Dendritic cell treated with granulocyte-macrophage colony-stimulating factor and Interleukin-4, amounts not matched to agents 40 ng/mL and 50 ng/mL, for 4 days (primary cell): ENCODE measurements around the gene TMTC3.
"Not testable (repeated sequence)": the region's sequence is repeated elsewhere in the genome, so short reads cannot be mapped to it uniquely, and the experiment has no call there.

Experiments used
- H3K27ac Mint-ChIP-seq: one replicate; pipeline ENCODE4 v1.8.0; 2022; ENCODE audit warnings: mild to moderate bottlenecking, mixed read lengths
- H3K27me3 Mint-ChIP-seq: one replicate; pipeline ENCODE4 v1.8.0; 2022; ENCODE audit warnings: mild to moderate bottlenecking, mixed read lengths
- H3K36me3 Mint-ChIP-seq: one replicate; pipeline ENCODE4 v1.8.0; 2022; ENCODE audit warnings: low read depth, mixed read lengths
- H3K4me1 Mint-ChIP-seq: one replicate; pipeline ENCODE4 v1.8.0; 2022; ENCODE audit warnings: low read depth, mixed read lengths
- H3K4me3 Mint-ChIP-seq: one replicate; pipeline ENCODE4 v1.8.0; 2022; ENCODE audit warnings: mild to moderate bottlenecking, moderate library complexity, mixed read lengths
- H3K9me3 Mint-ChIP-seq: one replicate; pipeline ENCODE4 v1.8.0; 2022; ENCODE audit warnings: mixed read lengths
- intact Hi-C: fragments of 100-400 bp; cut with micrococcal nuclease; formaldehyde crosslinking; loops from one replicate; pipeline ENCODE4 v1.15.0; 2022

TMTC3 gene

GRCh38 chr12:88182416-88182815, 40.3 kb downstream of the TMTC3 start:
- Mint-ChIP-seq H3K4me1 (no peaks in the 10 kb centered on the region), H3K36me3 (peaks cover 35% of the 10 kb centered on the region), H3K27me3 (no peaks in the 10 kb centered on the region), H3K4me3 (no peak overlapping the region), H3K27ac (no peak overlapping the region), H3K9me3 (no peaks in the 10 kb centered on the region)
- intact Hi-C loops = no loop called here

DNA sequence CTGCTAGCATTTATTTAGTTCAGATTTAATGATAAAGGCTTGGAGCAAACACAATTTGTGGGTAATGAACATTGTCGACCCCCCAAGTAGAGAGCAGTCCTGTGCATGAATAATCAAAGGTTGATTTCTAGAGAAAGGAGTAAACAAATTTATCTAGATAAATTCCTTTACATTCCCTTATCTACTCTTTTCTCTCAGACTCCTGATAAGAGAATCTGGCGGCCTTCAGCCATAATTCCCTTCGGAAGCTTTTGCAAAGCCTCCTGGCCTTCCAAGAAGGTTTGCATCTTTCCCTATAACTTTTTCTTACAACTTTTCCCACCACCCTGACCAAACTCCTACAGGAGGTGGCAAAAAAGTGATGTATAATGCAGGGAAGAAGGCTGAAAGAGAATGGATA, 42.1 kb downstream of the TMTC3 start:
- Mint-ChIP-seq H3K27ac (no peak overlapping the region), H3K36me3 (peaks cover 24% of the 10 kb centered on the region), H3K9me3 (no peaks in the 10 kb centered on the region), H3K4me3 (no peak overlapping the region), H3K27me3 (no peaks in the 10 kb centered on the region), H3K4me1 (no peaks in the 10 kb centered on the region)
- intact Hi-C loops = no loop called here

GRCh38 chr12:88185279-88185678, 43.2 kb downstream of the TMTC3 start:
- Mint-ChIP-seq H3K27me3 (no peaks in the 10 kb centered on the region), H3K4me1 (no peaks in the 10 kb centered on the region), H3K9me3 (no peaks in the 10 kb centered on the region), H3K36me3 (peaks cover 13% of the 10 kb centered on the region), H3K27ac (no peak overlapping the region), H3K4me3 (no peak overlapping the region)
- intact Hi-C loops = no loop called here

DNA sequence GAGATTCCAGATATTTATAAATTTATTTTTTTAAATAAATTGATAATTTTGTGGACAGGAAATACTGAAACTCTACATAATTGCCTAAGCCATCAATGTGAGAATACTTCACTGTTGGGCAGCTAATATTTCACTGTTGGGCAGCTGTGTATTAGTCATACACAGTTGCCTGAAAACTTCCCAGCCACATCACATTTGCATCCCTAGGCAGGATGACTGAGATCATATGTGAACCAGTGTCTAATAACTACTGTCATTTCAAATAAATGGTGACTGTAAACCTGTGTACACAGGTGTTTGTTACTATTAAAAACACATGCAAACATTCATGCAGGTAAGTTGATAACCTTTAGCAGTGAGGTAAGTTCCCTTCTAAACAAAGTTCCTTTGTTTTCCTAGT, 43.9 kb downstream of the TMTC3 start:
- Mint-ChIP-seq H3K4me3 (no peak overlapping the region), H3K27ac (no peak overlapping the region), H3K9me3 (no peaks in the 10 kb centered on the region), H3K36me3 (peaks cover 6% of the 10 kb centered on the region), H3K27me3 (no peaks in the 10 kb centered on the region), H3K4me1 (no peaks in the 10 kb centered on the region)
- intact Hi-C loops = no loop called here

GRCh38 chr12:88187571-88187970, 45.5 kb downstream of the TMTC3 start:
- no peaks in the 10 kb centered on the region for H3K4me1 Mint-ChIP-seq

GRCh38 chr12:88188180-88188579, 46.1 kb downstream of the TMTC3 start:
- no peaks in the 10 kb centered on the region for H3K4me1 Mint-ChIP-seq
- peaks cover 6% of the 10 kb centered on the region for H3K36me3 Mint-ChIP-seq
- no peak overlapping the region for H3K4me3 Mint-ChIP-seq
- H3K27ac Mint-ChIP-seq = no peak overlapping the region
- intact Hi-C loops = no loop called here
- H3K9me3 Mint-ChIP-seq = no peaks in the 10 kb centered on the region
- H3K27me3 Mint-ChIP-seq = no peaks in the 10 kb centered on the region

More at GRCh38 chr12:88187571-88187970, 45.5 kb downstream of the TMTC3 start:
- H3K4me3 Mint-ChIP-seq = no peak overlapping the region
- H3K27me3 Mint-ChIP-seq = no peaks in the 10 kb centered on the region
- H3K9me3 Mint-ChIP-seq = no peaks in the 10 kb centered on the region
- intact Hi-C loops = no loop called here
- H3K36me3 Mint-ChIP-seq = peaks cover 6% of the 10 kb centered on the region
- H3K27ac Mint-ChIP-seq = no peak overlapping the region

- intact Hi-C loops = no loop called here
- H3K27me3 Mint-ChIP-seq = no peaks in the 10 kb centered on the region
- no peak overlapping the region for H3K27ac Mint-ChIP-seq
- H3K36me3 Mint-ChIP-seq = peaks cover 32% of the 10 kb centered on the region
- H3K9me3 Mint-ChIP-seq = no peaks in the 10 kb centered on the region
- H3K4me3 Mint-ChIP-seq = no peak overlapping the region
- H3K4me1 Mint-ChIP-seq = no peaks in the 10 kb centered on the region
Observed at GRCh38 chr12:88192426-88192825, 50.3 kb downstream of the TMTC3 start.

GRCh38 chr12:88194868-88195267, 52.8 kb downstream of the TMTC3 start:
- Mint-ChIP-seq H3K27me3 (no peaks in the 10 kb centered on the region), H3K36me3 (peaks cover 32% of the 10 kb centered on the region), H3K27ac (no peak overlapping the region), H3K4me3 (no peak overlapping the region), H3K9me3 (no peaks in the 10 kb centered on the region), H3K4me1 (no peaks in the 10 kb centered on the region)
- intact Hi-C loops = no loop called here

- peaks cover 16% of the 10 kb centered on the region for H3K9me3 Mint-ChIP-seq
- peaks cover 13% of the 10 kb centered on the region for H3K36me3 Mint-ChIP-seq
- no peak overlapping the region for H3K4me3 Mint-ChIP-seq
- intact Hi-C loops = no loop called here
- no peak overlapping the region for H3K27ac Mint-ChIP-seq
- H3K27me3 Mint-ChIP-seq = no peaks in the 10 kb centered on the region
- no peaks in the 10 kb centered on the region for H3K4me1 Mint-ChIP-seq
Observed at GRCh38 chr12:88200029-88200428, 57.9 kb downstream of the TMTC3 start.

DNA sequence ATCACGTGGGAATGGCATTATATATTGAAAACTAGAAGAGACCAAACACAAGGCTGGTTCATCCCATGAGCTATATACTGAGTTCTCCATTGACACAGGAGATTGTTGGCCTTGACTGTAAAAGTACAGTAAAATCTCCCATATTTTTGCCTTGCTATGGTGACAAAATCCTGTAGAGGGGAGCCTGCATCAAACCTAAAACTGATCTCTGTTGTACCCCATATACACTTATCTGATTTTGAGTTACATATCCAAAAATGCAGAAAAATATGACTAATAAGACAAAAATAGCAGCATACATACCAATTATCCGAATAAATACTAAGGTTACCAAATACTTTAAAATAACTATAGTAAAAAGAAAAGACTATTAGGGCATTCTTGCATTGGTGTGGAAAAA, 60.4 kb downstream of the TMTC3 start:
- H3K9me3 Mint-ChIP-seq = peaks cover 34% of the 10 kb centered on the region
- H3K4me3 Mint-ChIP-seq = no peak overlapping the region
- no peaks in the 10 kb centered on the region for H3K27me3 Mint-ChIP-seq
- no peaks in the 10 kb centered on the region for H3K36me3 Mint-ChIP-seq
- no peak overlapping the region for H3K27ac Mint-ChIP-seq
- intact Hi-C loops = no loop called here
- H3K4me1 Mint-ChIP-seq = peaks cover 8% of the 10 kb centered on the region

DNA sequence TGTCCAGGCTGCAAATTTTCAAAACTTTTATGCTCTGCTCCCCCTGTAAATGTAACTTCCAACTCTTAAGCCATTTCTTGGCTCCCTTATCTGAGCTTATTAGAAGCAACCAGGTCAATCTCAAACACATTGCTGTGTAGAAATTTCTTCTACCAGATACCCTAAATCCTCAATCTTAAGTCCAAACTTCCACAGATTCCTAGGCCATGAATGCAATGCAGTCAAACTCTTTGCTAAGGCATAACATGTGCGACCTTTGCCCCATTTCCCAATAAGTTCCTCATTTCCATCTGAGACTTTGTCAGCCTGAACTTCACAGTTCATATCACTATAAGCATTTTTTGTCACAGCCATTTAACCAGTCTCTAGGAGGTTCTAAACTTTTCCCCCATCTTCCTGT, 64.5 kb downstream of the TMTC3 start:
- Mint-ChIP-seq H3K4me3 (no peak overlapping the region), H3K27ac (no peak overlapping the region), H3K27me3 (no peaks in the 10 kb centered on the region), H3K9me3 (peaks cover 64% of the 10 kb centered on the region), H3K36me3 (no peaks in the 10 kb centered on the region), H3K4me1 (peaks cover 8% of the 10 kb centered on the region)
- intact Hi-C loops = no loop called here

DNA sequence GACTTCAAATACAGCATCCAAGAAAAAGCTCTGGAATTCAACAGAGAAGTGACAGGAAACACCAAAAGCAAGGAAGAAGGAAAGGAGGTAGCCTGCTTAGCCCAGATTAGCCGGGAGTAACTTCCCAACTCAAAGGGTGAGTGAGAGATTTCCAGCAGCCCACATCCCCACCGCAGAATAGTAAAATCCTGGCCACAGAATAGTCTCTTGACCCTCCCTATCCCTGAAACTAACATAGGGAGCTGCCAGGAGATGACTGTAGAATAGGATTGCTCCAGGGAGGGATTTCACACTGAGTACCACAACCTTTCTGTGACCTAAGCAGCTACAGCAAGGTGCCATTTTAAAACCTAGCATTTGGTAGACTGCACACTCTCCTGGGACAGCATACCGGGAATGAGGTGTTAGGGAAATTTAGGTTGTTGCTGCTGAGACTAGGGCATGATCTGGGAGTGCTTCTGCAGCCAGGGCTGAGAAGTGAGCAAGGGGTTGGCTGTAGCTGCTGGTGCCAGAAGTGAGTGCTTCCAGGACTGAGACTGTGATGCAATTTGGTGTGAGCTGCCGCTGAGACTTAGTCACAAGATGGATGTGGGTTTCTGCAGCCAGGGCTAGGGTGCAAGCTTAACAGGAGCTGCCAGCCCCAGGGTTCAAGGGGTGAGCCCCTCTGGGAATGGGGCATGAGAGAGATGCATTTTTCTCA, 66.0 kb downstream of the TMTC3 start:
- peaks cover 78% of the 10 kb centered on the region for H3K9me3 Mint-ChIP-seq
- H3K27me3 Mint-ChIP-seq = no peaks in the 10 kb centered on the region
- H3K4me1 Mint-ChIP-seq = peaks cover 8% of the 10 kb centered on the region
- no peak overlapping the region for H3K4me3 Mint-ChIP-seq
- no peaks in the 10 kb centered on the region for H3K36me3 Mint-ChIP-seq
- intact Hi-C loops = no loop called here
- H3K27ac Mint-ChIP-seq = no peak overlapping the region

- Mint-ChIP-seq H3K27ac (no peak overlapping the region), H3K9me3 (peaks cover 80% of the 10 kb centered on the region), H3K4me3 (no peak overlapping the region), H3K36me3 (no peaks in the 10 kb centered on the region), H3K4me1 (peaks cover 8% of the 10 kb centered on the region), H3K27me3 (no peaks in the 10 kb centered on the region)
- intact Hi-C loops = no loop called here
Observed at GRCh38 chr12:88208661-88209060, 66.6 kb downstream of the TMTC3 start.

DNA sequence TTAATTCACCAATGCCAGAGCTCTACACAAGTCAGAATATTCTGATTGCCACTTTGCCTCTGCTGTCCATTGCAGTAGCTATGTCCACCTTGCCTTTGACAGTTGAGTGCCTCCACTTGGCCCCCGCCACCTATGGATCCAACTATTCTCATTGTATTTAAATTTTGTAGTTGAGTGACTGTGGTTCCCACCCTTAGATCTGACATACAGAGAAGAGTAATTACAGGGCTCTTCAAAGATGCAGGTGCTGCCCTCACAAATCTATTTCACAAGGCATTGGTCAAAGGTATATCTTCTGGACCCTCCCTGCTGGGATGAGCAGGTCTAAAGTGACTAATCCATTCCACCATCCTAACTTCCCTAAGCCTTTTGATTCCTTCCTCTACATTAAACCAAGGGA, 68.2 kb downstream of the TMTC3 start:
- H3K4me1 Mint-ChIP-seq, intact Hi-C loops: not testable (repeated sequence)
- H3K9me3 Mint-ChIP-seq = peaks cover 81% of the 10 kb centered on the region

DNA sequence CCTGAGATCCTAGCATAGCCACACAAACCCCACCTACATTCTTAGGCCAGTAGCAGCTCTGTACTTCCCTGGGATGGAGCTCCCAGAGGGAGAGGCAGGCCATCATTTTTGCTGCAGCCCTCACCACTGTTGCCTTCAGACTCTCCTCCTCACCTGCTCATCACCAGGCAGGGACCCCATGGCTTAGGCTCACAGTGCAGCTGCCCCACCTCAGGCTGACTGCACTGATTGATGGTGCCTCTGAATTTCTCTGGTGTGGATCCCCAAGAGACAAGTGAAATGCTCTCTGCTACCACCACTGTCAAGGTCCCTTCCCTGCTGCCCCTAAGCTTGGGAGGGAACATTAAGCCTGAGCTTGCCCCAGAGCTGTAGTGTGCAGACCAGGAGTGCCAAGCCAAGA, 76.2 kb downstream of the TMTC3 start:
- H3K27ac Mint-ChIP-seq = no peak overlapping the region
- H3K27me3 Mint-ChIP-seq = no peaks in the 10 kb centered on the region
- no peak overlapping the region for H3K4me3 Mint-ChIP-seq
- intact Hi-C loops = no loop called here
- no peaks in the 10 kb centered on the region for H3K36me3 Mint-ChIP-seq
- no peaks in the 10 kb centered on the region for H3K4me1 Mint-ChIP-seq
- peaks cover 64% of the 10 kb centered on the region for H3K9me3 Mint-ChIP-seq

More for the DNA sequence above, 68.2 kb downstream of the TMTC3 start:
- not testable (repeated sequence) for H3K27me3 Mint-ChIP-seq, H3K4me3 Mint-ChIP-seq, H3K36me3 Mint-ChIP-seq, H3K27ac Mint-ChIP-seq
